ENCODE data around the gene SOCS2.

SOCS2 gene

DNA sequence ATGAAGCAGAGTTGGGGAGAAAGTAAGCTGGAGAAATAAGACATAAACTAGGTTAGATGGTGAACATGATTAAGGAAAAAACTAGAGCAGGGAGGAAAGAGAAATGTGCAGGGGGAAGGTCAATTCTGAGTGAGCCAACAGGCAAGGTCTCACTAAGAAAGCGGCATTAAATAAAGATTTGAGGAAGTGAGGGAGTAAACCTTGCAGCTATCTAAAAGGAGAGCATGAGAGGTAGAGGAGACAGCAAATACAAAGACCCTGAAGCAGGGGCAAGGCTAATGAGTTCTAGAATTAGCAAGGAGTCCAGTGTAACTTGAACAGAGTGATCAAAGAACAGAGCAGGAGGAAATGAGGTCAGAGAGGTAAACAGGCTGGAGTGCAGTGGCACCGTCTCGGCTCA is 4.4 kb upstream of the SOCS2 start:
- no peak for FAIRE-seq

GRCh38 chr12:93569301-93569655 is 3.2 kb upstream of the SOCS2 start:
- FAIRE-seq: no peak

DNA sequence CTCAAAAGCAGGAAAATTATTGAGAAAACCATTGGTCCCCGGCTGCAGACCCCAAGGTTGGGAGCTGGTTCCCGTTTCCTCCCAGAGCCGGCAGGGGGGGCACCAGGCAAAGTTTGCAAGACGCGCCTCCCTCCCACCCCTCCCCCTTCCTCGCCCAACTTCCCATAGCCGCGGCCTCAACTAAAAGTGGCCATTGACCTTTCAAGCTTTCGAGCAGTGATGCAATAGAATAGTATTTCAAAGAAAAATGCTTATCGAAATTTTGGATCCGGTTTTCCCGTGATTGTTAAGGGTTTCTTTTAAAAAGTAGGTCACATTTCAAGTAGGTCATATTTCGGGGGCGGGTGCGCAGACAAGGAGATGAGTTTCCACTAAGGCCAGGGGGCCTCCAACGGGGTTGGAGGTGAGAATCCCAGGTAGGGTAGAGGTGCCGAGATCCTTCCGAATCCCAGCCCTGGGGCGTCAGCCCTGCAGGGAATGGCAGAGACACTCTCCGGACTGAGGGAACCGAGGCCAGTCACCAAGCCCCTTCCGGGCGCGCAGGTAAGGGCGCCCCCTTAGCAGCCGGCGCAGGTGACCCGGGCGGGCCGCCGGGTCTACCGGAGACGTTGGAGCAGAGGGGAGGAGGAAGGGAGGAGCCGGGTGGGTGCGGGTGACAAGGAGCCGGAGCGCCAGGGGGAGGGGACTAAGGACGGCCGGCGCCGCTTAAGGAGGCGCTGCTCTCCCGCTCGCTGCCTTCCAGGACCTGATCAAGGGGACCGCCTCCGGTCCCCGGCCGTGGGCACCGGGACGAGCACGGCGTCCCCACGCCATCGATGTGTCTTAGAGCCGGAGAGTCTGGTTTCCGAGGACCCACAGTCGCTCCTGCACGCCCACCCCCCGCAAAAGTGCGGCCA is 2.6 kb upstream of the SOCS2 start:
- FAIRE-seq: no peak

GRCh38 chr12:93570552-93571364 is 1.7 kb upstream of the SOCS2 start:
- FAIRE-seq: no peak

- no peak for FAIRE-seq
Measured at GRCh38 chr12:93571365-93571924, 1.0 kb upstream of the SOCS2 start.

DNA sequence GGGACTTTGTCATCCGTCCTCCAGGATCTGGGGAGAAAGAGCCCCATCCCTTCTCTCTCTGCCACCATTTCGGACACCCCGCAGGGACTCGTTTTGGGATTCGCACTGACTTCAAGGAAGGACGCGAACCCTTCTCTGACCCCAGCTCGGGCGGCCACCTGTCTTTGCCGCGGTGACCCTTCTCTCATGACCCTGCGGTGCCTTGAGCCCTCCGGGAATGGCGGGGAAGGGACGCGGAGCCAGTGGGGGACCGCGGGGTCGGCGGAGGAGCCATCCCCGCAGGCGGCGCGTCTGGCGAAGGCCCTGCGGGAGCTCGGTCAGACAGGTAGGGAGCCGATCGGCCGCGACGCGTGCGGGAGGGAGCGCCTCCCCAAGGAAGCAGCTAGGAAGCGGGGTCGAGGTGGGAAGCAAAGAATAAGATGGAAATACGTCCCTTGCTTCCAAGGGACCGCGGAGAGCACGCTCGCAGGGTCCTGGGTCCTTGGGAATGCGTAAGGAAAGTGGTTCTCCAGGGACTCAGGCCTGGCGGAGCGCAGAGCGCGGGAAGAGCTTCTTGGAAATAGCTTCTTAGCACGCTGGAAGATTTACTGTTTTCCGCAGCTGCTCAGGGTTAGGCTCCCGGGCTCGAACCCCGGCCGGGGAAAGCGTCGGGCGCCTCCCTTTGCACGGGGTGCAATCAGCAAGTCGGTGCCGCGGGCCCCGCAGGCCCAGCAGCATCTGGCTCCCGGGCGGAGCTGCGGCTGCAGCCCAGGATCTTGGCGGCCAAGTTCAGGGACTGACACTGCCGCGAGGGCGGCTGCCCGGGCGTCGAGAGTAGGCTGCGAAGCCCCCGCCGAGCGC is 457 bp downstream of the SOCS2 start:
- FAIRE-seq: no peak

DNA sequence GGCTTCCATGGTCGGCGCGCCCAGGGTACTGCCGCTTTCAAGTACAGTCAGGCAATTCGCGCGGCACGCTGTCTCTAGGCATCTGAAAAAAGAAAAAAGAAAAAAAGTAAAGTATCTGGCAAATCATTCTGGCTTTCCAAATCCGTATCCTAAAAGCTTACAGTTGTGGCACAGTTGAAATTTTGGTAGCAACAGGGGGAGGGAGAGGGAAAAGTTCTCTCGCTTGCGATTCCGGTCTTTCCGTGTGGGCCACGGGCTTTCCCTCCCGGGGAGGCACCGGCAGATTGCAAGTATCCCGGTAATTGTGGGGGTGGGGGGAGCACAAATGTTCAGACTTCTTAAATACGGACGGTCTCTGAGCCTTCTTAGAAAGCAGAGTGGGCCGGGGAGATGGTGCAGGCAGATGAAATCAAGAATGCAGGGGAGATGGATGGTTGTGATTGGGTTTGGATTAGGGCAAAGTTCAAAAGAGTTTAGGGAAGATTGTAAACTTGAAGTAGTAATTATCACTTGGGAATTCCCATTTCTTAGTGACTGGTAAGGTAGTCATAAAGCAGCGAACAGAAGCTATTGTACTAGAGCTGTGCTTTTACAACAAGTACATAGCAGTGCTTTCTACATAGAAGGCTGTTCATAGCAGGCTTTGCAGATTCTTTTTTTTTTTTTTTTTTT is 1.2 kb downstream of the SOCS2 start:
- FAIRE-seq: no peak

DNA sequence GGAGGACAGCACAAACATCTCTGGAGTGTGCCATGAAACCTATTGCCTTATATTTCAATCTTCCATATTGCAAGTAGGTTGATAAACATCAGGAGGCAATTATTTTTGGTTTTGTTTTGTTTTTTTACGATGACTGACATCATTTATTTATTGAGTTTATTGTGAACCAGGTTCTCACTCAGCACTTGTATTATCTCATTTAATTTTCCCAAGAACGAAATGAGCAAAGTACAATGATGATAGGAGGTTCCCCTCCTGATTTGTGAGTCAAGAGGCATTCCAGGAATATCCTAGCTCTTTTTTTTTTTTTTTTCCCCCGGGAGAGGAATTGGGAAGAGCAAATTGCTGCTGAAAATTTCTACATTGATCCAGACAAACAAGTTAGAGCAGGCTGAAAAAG is 4.7 kb downstream of the SOCS2 start:
- FAIRE-seq: no peak

GRCh38 chr12:93578221-93578620 is 5.7 kb downstream of the SOCS2 start:
- no peak for FAIRE-seq

GRCh38 chr12:93580682-93581081 is 8.2 kb downstream of the SOCS2 start:
- no peak for FAIRE-seq

DNA sequence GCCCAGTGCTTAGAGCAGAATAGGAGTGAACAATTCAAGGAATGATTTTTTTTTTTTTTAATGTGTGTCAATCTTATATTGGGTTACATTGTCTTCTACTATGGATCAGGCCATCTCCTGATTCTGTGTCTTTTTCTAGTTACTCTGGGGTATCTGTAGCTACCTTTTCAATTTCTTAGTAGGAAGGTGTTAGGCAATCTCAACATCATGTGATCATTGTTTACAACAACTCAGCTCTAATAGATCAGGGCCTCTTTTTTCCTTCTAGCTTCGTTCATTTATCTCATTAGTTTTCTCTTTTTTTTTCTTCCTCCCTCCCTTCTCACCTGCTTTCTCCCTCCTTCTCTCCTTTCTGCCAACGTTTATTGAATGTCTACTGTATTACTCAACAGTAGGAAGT is 8.9 kb downstream of the SOCS2 start:
- no peak for FAIRE-seq

GRCh38 chr12:93582351-93582750 is 9.9 kb downstream of the SOCS2 start:
- no peak for FAIRE-seq

DNA sequence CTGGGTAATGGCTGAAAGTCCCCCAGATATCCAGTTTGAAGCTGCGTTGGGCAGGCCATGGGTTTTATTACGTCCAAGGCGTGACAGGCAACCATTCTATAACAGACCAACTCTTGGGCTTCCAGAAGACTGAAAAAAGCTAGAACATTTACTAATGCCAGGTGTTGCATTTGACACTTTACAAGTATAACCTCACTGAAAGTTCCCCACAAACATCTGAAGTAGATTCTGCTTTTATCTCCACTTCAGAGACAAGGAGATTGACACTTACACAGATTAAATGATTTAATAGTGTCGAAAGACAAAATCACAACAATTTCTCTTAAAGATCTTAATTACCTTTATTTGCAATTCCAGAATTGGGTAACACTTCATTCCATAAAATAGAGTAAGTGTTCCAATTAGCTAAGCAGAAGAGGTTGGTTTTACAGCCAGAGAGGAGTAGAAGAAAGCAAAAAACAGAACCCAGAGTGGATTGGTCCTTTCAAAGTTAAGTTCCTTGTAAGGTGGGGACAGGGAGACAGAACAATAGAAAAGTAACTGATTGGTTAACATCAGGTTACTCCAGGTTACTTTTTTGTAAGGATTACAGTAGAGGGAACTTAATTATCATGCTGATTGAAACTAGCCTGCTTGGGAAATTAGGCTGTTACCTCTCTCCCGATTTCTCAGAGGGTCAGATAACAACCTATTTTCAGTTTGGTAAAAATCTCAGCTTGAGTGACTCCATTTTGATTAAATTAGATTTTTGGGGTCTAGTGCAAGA is 11.3 kb downstream of the SOCS2 start:
- FAIRE-seq: no peak

- FAIRE-seq: no peak
Measured at GRCh38 chr12:93585247-93585646, 12.8 kb downstream of the SOCS2 start.

DNA sequence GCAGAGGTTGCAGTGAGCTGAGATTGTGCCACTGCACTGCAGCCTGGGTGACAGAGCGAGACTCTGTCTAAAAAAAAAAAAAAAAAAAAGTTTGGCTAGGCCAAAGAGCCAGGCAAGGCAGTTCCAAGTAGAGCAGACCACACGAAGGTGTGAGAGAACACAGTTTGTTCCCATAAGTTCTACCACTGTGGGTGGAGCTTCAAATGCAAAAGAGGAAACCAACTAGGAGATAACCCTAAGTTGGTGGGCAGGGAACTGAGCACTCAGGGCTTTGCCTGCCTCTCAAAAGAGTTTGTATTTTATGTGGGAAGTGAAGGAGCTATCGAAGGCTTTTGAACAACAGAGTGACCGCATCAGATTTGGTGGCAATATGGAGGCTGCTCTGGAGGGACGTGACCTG is 15.1 kb downstream of the SOCS2 start:
- no peak for FAIRE-seq

DNA sequence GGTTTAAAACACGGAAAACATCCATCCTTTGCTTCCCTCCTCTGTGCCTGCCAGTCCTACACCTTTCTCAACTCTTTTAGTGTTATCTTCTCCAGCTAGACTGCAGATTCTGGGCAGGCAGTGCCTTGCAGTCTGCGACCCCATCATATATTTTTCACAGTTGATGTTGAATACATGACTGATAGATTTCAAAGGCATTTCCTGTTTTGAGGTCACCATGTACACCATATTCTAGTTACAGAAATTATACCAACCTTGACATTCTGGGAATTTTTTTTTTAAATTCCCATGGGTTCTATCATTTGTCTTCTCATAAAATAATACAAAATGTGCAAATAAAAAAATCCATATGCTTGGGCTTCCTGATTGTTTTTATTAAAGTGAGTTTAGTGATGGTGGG is 16.6 kb downstream of the SOCS2 start:
- FAIRE-seq: no peak

GRCh38 chr12:93591137-93591868 is 18.8 kb downstream of the SOCS2 start:
- no peak for FAIRE-seq

DNA sequence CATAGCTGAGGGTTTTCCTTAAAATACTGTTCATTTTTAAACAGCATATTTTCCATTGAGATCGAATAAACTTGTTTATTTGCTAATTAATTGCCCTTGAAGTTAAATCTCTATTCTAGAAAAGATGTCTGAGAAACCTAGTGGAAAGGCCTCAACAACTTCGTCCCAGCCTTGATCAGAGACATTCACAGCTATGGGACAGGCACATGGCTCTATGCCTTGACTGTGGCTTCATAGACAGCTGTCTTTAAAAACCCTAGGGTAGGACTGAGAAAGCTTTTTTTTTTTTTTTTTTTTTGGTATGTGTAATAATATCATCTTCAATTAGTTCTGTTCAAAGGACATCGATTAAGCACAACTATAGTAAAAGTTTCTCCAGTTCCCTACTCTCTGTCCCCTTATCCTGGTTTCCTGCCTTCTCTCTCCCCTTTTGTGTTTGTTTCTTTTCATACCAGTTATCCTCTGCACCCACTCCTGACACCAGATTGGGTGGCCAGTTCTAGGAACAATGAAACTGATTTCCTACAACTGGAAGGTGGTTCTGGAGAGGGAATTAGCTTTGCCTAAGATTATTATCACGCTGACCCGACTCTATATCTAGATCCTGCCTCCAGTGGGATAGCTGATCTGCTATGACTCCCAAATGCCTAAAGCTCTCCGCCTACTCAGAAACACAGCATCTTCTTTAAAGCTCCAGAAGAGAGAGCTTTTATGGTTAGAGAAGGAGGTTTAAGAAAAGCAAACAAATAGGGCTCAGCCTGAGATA is 20.3 kb downstream of the SOCS2 start:
- FAIRE-seq: no peak

- no peak for FAIRE-seq
Measured at GRCh38 chr12:93593843-93594242, 21.4 kb downstream of the SOCS2 start.

GRCh38 chr12:93594766-93595311 is 22.4 kb downstream of the SOCS2 start:
- no peak for FAIRE-seq

Data from colon (tissue), 2 donors.